Measurements from ENCODE around the gene PYGO2.
"Not testable (repeated sequence)": the region's sequence is repeated elsewhere in the genome, so short reads cannot be mapped to it uniquely, and the experiment has no call there.

Gene PYGO2

GRCh38 chr1:154982897-154983648, 21.5 kb upstream of the PYGO2 start, which contains the start of gene FLAD1:
FLAD1 (plus strand) TSS chr1:154983344; CDS start chr1:154983695, 351 bp downstream.
- no peaks in the 10 kb centered on the region for H3K9me3 ChIP-seq (ENCODE audit: insufficient read depth, low read length)
- no peaks in the 10 kb centered on the region for H3K27me3 ChIP-seq (ENCODE audit: low read length)
- no peaks in the 10 kb centered on the region for H4K20me1 ChIP-seq (ENCODE audit: low read depth, low read length)
- peak within 1 kb of the TSS; percentile 73 for H2AFZ ChIP-seq (ENCODE audit: low read depth, low read length, severe bottlenecking)
- peaks cover 33% of the 10 kb centered on the region for H3K79me2 ChIP-seq (ENCODE audit: insufficient read depth, low read length)
- peaks cover 19% of the 10 kb centered on the region for H3F3A ChIP-seq (ENCODE audit: insufficient read depth)
- H3K9ac ChIP-seq (ENCODE audit: low read length): peak within 1 kb of the TSS; percentile 92
- H3K36me3 ChIP-seq (ENCODE audit: low read length): peaks cover 6% of the 10 kb centered on the region
- peak within 1 kb of the TSS; percentile 84 for H3K4me3 ChIP-seq (ENCODE audit: insufficient read depth, low read length, poor library complexity, severe bottlenecking)
- no peak for TF ChIP-seq CTCF (IDR thresholded peaks at IDR 0.05; ENCODE audit: insufficient read depth, low read length, poor library complexity, severe bottlenecking)
- no peak for TF ChIP-seq EZH2phosphoT487 (conservative IDR thresholded peaks at IDR 0.05; ENCODE audit: low read length)
- H3K4me2 ChIP-seq (ENCODE audit: low read depth, low read length, poor library complexity, severe bottlenecking): peak within 1 kb of the TSS; percentile 100
- H3K27ac ChIP-seq (ENCODE audit: low read depth, low read length): peak within 1 kb of the TSS; percentile 77
- no peaks in the 10 kb centered on the region for H3K9me2 ChIP-seq (replicated peaks; ENCODE audit: insufficient read depth, low read length)

DNA sequence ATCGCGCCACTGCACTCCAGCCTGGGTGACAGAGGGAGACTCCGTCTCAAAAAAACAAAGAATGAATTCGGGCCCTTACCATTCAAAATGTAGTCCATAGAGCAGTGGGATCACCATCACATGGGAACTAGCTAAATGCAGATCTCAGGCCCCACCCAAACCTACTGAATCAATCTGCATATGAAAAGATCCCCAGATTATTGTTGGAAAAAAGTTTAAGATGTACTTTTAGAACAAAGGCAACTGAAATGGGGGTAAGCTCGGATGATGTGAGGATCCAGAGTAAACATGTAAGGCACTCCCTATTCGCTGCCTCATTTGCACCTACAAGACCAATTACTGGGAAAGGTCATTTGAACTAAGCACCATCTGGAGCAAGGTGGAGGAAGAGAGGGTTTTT, 20.8 kb upstream of the PYGO2 start:
- H3K9me3 ChIP-seq (ENCODE audit: insufficient read depth, low read length): no peaks in the 10 kb centered on the region
- H4K20me1 ChIP-seq (ENCODE audit: low read depth, low read length): no peaks in the 10 kb centered on the region
- TF ChIP-seq CTCF (IDR thresholded peaks at IDR 0.05; ENCODE audit: insufficient read depth, low read length, poor library complexity, severe bottlenecking): no peak
- no peak for TF ChIP-seq EZH2phosphoT487 (conservative IDR thresholded peaks at IDR 0.05; ENCODE audit: low read length)
- peaks cover 7% of the 10 kb centered on the region for H3K36me3 ChIP-seq (ENCODE audit: low read length)
- H3K9ac ChIP-seq (ENCODE audit: low read length): peak overlapping the region; percentile 68
- H3K4me3 ChIP-seq (ENCODE audit: insufficient read depth, low read length, poor library complexity, severe bottlenecking): peak overlapping the region; percentile 67
- peak overlapping the region; percentile 92 for H3K4me2 ChIP-seq (ENCODE audit: low read depth, low read length, poor library complexity, severe bottlenecking)
- H3K9me2 ChIP-seq (replicated peaks; ENCODE audit: insufficient read depth, low read length): no peaks in the 10 kb centered on the region
- peaks cover 20% of the 10 kb centered on the region for H3F3A ChIP-seq (ENCODE audit: insufficient read depth)
- H3K79me2 ChIP-seq (ENCODE audit: insufficient read depth, low read length): peaks cover 40% of the 10 kb centered on the region
- H3K27me3 ChIP-seq (ENCODE audit: low read length): no peaks in the 10 kb centered on the region
- peak overlapping the region; percentile 77 for H3K27ac ChIP-seq (ENCODE audit: low read depth, low read length)
- H2AFZ ChIP-seq (ENCODE audit: low read depth, low read length, severe bottlenecking): peak overlapping the region; percentile 73

DNA sequence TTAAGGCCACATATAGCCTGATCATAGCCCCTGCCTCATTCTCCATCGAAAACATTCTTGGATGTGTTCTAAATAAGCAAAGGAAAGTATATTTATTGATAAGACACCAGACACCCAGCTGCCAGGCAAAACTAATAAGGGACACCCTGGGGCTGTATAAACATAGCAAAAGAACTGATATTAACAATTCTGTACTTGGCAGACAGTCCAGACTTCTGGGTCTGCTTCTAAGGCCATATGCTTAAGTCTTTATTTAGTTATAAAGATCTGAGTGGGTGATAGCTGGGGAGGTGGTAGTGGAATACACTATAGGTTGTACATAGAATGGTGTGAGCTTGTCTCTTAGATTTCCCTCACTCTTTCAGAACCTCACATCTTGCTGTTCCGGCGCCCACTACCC, 16.8 kb upstream of the PYGO2 start:
- Histone ChIP-seq H3K36me3 (ENCODE audit: low read length) (peaks cover 7% of the 10 kb centered on the region), H3K9me3 (ENCODE audit: insufficient read depth, low read length) (no peaks in the 10 kb centered on the region), H3K4me3 (ENCODE audit: insufficient read depth, low read length, poor library complexity, severe bottlenecking) (no peak overlapping the region), H2AFZ (ENCODE audit: low read depth, low read length, severe bottlenecking) (no peak overlapping the region), H3K9ac (ENCODE audit: low read length) (no peak overlapping the region), H3K79me2 (ENCODE audit: insufficient read depth, low read length) (peaks cover 51% of the 10 kb centered on the region), H3F3A (ENCODE audit: insufficient read depth) (peaks cover 20% of the 10 kb centered on the region), H3K4me2 (ENCODE audit: low read depth, low read length, poor library complexity, severe bottlenecking) (no peak overlapping the region), H3K9me2 (replicated peaks; ENCODE audit: insufficient read depth, low read length) (no peaks in the 10 kb centered on the region), H3K27ac (ENCODE audit: low read depth, low read length) (no peak overlapping the region), H4K20me1 (ENCODE audit: low read depth, low read length) (no peaks in the 10 kb centered on the region), H3K27me3 (ENCODE audit: low read length) (no peaks in the 10 kb centered on the region)
- no peak for TF ChIP-seq EZH2phosphoT487 (conservative IDR thresholded peaks at IDR 0.05; ENCODE audit: low read length)
- no peak for TF ChIP-seq CTCF (IDR thresholded peaks at IDR 0.05; ENCODE audit: insufficient read depth, low read length, poor library complexity, severe bottlenecking)

DNA sequence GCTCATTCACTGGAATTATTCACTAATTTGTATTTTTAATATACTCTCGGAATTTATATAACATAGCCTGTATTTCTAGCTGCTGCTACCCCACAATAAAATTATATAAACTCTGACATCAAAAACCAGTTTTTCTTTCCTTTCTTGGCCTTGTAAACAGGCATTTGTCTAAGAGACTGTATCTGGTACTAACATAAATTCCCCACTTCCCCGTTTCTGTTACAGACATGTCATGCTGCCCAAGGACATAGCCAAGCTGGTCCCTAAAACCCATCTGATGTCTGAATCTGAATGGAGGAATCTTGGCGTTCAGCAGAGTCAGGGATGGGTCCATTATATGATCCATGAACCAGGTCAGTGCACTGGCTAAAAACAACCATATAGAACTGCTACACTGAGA, 16.2 kb upstream of the PYGO2 start:
- H3K79me2 ChIP-seq (ENCODE audit: insufficient read depth, low read length): peaks cover 54% of the 10 kb centered on the region
- not testable (repeated sequence) for H3K4me2 ChIP-seq (ENCODE audit: low read depth, low read length, poor library complexity, severe bottlenecking); H4K20me1 ChIP-seq (ENCODE audit: low read depth, low read length); H2AFZ ChIP-seq (ENCODE audit: low read depth, low read length, severe bottlenecking); H3K27ac ChIP-seq (ENCODE audit: low read depth, low read length); H3K27me3 ChIP-seq (ENCODE audit: low read length); H3K4me3 ChIP-seq (ENCODE audit: insufficient read depth, low read length, poor library complexity, severe bottlenecking); H3K36me3 ChIP-seq (ENCODE audit: low read length); H3K9ac ChIP-seq (ENCODE audit: low read length); H3K9me3 ChIP-seq (ENCODE audit: insufficient read depth, low read length); H3K9me2 ChIP-seq (replicated peaks; ENCODE audit: insufficient read depth, low read length)
- peaks cover 24% of the 10 kb centered on the region for H3F3A ChIP-seq (ENCODE audit: insufficient read depth)
